HG02884 (cell line): Measurements from ENCODE around the gene SLC35D2.

Source experiments
- ATAC-seq: cut with Tn5 transposase; IDR thresholded peaks from one replicate; pipeline ENCODE4 v1.9.1; 2021; ENCODE audit warnings: mild to moderate bottlenecking, moderate library complexity; ENCODE audit not compliant: unreplicated experiment

SLC35D2 gene

DNA sequence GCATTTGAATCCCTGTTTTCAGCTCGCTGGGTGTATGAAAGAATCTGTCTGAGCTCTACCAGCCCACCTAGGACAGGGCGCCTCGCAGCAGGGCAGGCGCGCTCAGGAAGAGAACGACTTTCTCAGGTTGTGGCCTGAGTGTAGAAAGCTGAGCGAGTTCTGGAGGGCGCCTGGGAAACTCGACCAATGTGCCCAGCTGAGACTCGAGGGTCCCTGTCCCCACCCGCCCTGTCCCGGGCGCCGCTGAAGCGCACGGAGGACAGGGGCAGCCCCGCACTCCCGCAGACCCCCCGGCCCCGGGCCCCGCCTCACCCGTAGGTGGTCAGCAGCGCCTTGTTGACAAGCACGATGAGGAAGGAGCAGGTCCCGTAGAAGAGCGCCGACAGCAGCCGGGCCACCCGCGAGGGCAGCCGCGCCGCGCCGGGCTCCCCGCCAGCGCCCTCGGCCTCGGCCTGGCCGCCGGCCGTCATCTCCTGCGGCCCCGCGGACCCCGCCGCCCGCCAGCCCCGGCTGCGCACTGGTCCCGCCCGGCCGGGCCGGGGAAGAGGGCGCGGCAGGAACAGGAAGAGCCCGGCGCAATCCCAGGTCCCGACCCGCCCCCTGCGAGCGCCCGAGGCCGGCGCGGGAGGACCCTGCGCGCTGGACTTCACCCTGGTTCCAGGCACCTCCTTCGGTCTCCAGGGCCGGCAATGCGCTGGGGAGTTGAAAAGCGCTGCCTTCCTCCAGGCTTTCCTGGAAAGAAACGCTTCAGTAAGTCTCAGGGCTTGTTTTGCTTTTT lies at the start of gene SLC35D2:
Gene SLC35D2, minus strand, starts transcription at position 547 of the 778 bp plus-strand sequence. Its CDS starts 77 bp downstream, at position 470.
- ATAC-seq, result no peak

GRCh38 chr9:96430377-96430776 lies 46.9 kb upstream of the SLC35D2 start:
- no peak for ATAC-seq

- no peak for ATAC-seq
These were observed 46.2 kb upstream of the SLC35D2 start for GRCh38 chr9:96429732-96430131.

DNA sequence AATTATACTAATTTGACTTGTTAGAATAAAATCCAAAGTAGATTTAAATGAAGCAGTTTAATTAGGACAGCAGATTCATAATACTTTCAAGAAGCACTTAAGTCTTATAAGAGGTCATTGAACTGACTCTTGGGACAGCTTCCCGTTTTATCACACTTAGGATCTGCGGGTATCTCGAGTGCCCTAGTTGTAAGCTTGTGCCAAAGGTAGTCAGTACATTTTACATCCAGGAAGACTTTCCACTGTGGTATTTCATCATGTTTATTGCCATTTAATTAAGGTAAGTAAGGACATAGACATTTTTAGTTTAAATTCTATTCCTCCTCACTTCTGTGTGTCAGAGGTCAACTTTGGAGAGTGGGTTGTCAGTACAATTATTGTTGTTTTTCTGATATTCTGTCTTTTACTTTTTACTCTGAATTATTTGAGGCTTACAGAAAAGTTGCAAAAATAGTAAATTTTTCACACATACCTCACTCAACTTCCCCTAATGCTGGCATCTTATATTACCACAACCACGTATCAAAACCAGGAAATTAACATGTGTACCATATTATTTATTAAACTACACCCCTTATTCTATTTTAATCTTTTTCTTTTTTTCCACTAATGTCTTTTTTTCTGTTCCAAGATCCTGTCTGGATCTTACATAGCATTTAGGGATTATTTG lies 42.1 kb upstream of the SLC35D2 start:
- ATAC-seq, result no peak

DNA sequence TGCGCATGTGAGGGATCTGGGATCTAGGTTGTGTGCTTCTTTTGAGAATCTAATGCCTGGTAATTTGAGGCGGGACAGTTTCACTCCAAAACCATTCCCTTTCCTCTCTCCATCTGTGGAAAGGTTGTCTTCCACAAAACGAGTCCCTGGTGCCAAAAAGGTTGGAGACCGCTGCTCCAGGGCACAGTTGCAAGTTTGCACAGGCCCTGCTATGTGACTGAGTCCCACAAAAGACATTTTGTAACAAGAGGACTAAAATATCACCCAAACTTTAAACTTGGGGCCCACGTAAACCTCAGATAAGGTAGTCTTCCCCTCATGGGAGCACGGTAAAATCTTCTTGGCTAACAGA lies 40.5 kb upstream of the SLC35D2 start:
- ATAC-seq, result no peak

- no peak for ATAC-seq
These were observed 39.9 kb upstream of the SLC35D2 start for GRCh38 chr9:96423322-96423984.

DNA sequence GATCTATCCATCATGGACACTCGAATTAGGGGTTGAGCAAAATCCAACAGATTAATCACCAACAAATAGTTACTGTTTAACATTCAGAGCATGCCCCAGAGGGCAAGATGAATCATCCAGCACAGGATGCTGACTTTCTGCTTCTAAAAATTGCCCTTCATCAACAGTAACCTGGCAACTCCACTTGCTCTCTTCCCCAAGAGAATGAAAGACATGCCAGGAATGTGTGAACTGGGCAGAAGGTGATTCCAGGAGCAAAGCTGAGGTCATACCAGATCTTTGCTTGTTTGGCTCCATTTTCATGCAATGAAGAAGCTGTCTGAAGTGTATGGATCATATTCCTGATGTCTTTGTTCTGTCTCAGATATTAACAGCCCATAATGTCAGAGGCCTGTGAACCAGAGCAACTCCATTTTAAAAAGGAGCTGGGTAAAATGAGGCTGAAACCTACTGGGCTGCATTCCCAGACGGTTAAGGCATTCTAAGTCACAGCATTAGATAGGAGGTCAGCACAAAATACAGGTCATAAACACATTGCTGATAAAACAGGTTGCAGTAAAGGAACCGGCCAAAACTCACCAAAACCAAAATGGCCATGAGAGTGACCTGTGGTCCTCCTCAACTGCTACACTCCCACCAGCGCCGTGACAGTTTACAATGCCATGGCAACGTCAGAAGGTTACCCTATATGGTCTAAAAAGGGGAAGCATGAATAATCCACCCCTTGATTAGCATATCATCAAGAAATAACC lies 37.1 kb upstream of the SLC35D2 start:
- ATAC-seq, result no peak

DNA sequence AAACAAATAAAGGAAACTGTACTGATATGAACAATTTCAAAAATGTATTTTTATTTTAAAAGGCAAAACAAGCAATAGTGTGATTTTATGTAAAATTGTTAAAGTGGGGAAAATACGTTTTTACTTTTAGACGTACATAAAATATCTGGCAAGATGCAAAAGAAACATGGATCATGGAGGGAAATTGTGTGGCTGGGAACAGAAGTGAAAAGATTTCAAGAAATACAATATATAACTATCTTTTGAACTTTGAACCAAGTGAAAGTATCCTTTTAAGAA lies 36.1 kb upstream of the SLC35D2 start:
- ATAC-seq, result no peak

DNA sequence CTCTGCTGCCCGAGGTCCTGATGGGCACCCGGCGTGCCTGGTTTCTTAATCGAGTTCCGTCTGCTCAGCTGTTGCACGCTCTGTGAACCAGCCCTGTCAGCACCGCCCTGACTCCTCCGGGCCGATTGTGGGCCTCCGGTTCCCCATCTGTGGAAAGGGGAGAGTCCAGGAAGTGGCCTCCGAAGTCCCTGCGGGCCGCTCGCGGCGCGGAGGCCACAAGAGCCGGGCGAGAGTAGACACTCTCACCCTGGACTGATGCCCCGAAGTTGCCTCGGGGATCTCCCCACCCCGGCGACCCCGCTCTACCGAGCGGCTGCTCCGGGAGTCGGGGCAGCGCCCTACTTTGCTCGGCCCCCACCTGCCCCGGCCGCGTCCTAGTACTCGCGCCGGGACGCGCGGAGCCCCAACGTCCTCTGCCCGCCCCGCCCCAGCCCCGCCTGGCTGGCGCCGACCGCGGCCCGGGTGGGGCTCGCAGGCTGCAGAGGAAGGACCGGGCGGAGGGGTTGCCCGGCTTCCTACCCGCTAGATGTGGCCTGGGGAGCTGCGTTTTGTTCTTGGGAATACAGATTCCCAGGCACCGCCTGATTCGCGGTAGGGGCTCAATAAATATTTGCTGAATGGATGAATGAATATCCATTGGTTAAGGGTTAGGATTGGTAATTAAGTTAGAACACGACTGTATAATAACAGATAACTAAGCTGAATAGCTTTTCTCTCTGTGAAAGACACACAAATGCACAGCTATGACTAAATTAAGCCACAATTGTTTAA lies 35.6 kb upstream of the SLC35D2 start:
- ATAC-seq, result peak; percentile 28

GRCh38 chr9:96418083-96418919 lies 34.8 kb upstream of the SLC35D2 start, which contains the start of gene ZNF367:
ZNF367 (minus strand) TSS chr9:96418370; CDS start chr9:96418032, 338 bp downstream.
- ATAC-seq, result peak; percentile 58

GRCh38 chr9:96417661-96418082 lies 34.2 kb upstream of the SLC35D2 start:
- no peak for ATAC-seq

DNA sequence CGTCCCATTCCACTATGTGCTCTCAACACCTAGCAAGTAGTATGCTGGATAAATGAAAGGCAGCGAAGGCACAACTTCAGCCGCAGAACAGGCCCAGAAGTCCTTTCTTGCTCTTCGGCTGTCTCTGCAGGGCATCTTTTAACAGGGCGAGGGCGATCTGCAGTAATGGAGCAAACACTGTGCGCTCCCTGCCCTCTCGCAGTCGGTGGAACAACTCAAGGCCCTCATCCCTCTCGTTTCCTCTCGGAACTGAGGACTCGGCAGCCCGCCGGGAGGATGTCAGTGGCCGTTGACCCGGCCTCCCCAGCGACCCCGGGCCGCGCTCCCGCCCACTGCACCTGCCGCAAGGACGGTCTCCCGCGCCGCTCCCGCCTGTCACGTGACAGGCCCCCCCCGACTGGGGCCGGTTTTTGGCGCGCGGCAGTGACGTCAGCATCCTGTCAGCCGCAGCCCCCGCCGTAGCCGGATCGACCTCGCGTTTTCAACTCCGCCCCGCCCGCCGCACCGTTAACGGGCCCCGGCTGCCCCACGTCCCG lies 33.6 kb upstream of the SLC35D2 start:
- ATAC-seq, result no peak

GRCh38 chr9:96413302-96414221 lies 30.1 kb upstream of the SLC35D2 start:
- no peak for ATAC-seq

DNA sequence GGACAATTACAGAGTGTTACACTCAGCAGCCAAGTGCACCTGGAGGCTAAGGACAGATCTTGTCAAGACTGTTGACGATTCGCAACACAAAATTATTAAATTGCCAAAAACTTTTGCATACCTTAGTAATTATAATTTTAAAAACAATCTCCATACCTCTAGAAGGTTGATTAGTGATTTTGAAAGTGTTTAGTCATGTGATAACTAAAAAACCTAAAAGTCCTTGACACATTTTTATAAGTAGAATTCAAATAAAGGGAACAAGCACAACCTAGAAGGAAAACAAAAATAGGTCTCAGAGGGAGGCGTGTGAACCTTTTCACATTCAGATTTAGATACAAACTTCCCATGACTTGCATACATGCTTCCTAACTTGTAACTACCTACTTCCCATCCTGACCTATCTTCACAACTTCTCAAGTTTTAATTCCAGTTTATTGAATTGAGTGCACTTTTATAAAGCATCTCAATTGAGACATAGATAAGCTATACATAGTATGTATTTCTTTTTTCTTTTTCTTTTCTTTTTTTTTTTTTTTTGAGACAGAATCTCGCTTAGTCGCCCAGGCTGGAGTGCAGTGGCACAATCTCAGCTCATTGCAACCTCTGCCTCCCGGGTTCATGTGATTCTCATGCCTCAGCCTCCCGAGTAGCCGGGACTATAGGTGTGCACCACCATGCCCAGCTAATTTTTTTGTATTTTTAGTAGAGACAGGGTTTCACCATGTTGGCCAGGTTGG lies 28.8 kb upstream of the SLC35D2 start:
- ATAC-seq, result no peak

DNA sequence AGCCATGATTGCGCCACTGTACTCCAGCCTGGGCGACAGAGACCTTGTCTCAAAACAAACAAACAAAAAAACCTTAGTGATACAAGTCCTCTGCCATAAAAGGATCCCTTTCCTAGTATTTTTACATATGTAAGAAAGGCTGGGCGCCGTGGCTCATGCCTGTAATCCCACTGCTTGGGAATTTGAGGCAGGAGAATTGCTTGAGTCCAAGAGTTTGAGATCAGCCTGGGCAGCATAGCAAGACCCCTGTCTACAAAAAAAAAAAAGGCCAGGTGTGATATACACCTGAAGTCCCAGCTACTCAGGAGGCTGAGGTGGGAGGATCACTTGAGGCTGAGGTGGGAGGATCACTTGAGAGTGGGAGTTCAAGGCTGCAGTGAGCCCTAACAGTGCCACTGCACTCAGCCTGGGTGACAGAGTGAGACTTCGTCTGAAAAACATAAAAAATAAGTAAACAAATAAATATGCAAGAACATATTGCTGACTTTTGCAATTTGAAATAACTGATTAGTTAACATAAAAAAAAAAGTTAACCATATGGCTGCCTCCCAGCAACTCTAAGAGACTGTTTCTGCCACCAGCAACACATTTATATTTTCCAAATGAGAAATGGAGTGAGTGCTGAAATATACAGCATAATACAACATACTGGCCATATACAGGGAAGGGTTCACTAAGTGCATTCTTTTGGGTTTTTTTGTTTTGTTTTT lies 27.8 kb upstream of the SLC35D2 start:
- ATAC-seq, result no peak

DNA sequence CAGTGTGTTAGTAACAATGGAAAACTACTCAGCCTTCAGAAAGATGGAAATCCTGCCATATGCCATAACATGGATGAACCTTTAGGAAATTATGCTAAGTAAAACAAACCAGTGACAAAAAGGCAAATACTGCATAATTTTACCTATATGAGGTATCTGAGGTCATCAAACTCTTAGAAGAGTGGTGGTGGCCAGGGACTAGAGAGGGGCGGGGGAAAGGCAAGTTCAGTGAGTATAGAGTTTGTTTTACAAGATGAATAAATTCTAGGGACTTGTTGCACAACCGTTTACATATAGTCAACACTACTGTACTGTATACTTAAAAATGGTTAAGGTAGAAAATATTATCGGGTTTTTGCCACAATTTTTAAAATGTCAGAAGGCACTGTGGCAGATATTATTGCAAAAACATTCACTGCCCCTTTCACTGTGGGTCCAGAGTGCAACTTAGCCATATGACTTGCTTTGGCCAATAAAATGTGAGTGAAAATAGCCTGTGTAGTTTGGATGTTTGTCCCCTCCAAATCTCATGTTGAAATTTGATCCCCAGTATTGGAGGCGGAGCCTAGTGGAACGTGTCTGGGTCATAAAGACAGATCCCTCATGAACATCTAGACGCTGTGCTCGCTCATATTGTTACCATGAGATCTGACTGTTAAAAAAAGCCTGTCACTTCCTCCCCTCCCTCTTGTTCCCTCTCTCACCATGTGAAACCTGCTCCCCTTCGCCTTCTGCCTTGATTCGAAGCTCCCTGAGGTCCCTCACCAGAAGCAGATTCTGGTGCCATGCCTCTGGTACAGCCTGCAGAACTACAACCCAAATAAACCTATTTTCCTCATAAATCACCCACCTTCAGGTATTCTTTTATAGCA lies 25.1 kb upstream of the SLC35D2 start:
- ATAC-seq, result no peak
